Mucosa of stomach (tissue), 1 donor: Measurements from ENCODE around the gene UBQLN4.

Experiments used
- H3K27me3 ChIP-seq: one replicate; pipeline ENCODE4 v1.7.0; 2013; ENCODE audit warnings: mild to moderate bottlenecking, low read length; ENCODE audit not compliant: control insufficient read depth, insufficient read depth
- H3K36me3 ChIP-seq: one replicate; pipeline ENCODE4 v1.7.0; 2013; ENCODE audit warnings: low read length; ENCODE audit not compliant: control insufficient read depth, insufficient read depth
- H3K4me1 ChIP-seq: one replicate; pipeline ENCODE4 v1.7.0; 2013; ENCODE audit warnings: mild to moderate bottlenecking, low read length; ENCODE audit not compliant: control insufficient read depth, insufficient read depth
- H3K4me3 ChIP-seq: one replicate; pipeline ENCODE4 v1.7.0; 2013; ENCODE audit warnings: low read length
- H3K9ac ChIP-seq: one replicate; pipeline ENCODE4 v1.7.0; 2013; ENCODE audit warnings: mild to moderate bottlenecking, low read length, moderate library complexity
- H3K9me3 ChIP-seq: one replicate; pipeline ENCODE4 v1.7.0; 2013; ENCODE audit warnings: mild to moderate bottlenecking, low read length, moderate library complexity; ENCODE audit not compliant: control insufficient read depth
- donor health status: Pancreatic carcinoma.

UBQLN4 gene

GRCh38 chr1:155996166-155996565 is 57.4 kb downstream of the UBQLN4 start:
- Histone ChIP-seq H3K4me3 (no peak overlapping the region), H3K9ac (no peak overlapping the region)

GRCh38 chr1:155993595-155993994 is 60.0 kb downstream of the UBQLN4 start:
- Histone ChIP-seq H3K9ac (no peak overlapping the region), H3K4me3 (no peak overlapping the region), H3K36me3 (no peaks in the 10 kb centered on the region), H3K4me1 (peaks cover 9% of the 10 kb centered on the region), H3K27me3 (no peaks in the 10 kb centered on the region), H3K9me3 (no peaks in the 10 kb centered on the region)

More at GRCh38 chr1:155996166-155996565, 57.4 kb downstream of the UBQLN4 start:
- H3K36me3 ChIP-seq = no peaks in the 10 kb centered on the region
- H3K4me1 ChIP-seq = peaks cover 7% of the 10 kb centered on the region
- no peaks in the 10 kb centered on the region for H3K27me3 ChIP-seq
- H3K9me3 ChIP-seq = no peaks in the 10 kb centered on the region

- Histone ChIP-seq H3K9ac (no peak overlapping the region), H3K4me3 (no peak overlapping the region), H3K27me3 (no peaks in the 10 kb centered on the region), H3K4me1 (peaks cover 9% of the 10 kb centered on the region), H3K9me3 (no peaks in the 10 kb centered on the region), H3K36me3 (no peaks in the 10 kb centered on the region)
Measured at GRCh38 chr1:155990005-155990739, 63.4 kb downstream of the UBQLN4 start.

GRCh38 chr1:155989242-155990004 is 64.2 kb downstream of the UBQLN4 start:
- Histone ChIP-seq H3K9ac (peak overlapping the region; percentile 25), H3K4me1 (peaks cover 9% of the 10 kb centered on the region), H3K36me3 (no peaks in the 10 kb centered on the region)

More at GRCh38 chr1:155989242-155990004, 64.2 kb downstream of the UBQLN4 start:
- H3K9me3 ChIP-seq = no peaks in the 10 kb centered on the region
- no peaks in the 10 kb centered on the region for H3K27me3 ChIP-seq
- H3K4me3 ChIP-seq = no peak overlapping the region
